HG03571 (cell line): ENCODE measurements around the gene MACC1.

Experiments used
- ATAC-seq: cut with Tn5 transposase; IDR thresholded peaks from one replicate; pipeline ENCODE4 v1.9.1; 2021; ENCODE audit not compliant: unreplicated experiment

Gene MACC1

DNA sequence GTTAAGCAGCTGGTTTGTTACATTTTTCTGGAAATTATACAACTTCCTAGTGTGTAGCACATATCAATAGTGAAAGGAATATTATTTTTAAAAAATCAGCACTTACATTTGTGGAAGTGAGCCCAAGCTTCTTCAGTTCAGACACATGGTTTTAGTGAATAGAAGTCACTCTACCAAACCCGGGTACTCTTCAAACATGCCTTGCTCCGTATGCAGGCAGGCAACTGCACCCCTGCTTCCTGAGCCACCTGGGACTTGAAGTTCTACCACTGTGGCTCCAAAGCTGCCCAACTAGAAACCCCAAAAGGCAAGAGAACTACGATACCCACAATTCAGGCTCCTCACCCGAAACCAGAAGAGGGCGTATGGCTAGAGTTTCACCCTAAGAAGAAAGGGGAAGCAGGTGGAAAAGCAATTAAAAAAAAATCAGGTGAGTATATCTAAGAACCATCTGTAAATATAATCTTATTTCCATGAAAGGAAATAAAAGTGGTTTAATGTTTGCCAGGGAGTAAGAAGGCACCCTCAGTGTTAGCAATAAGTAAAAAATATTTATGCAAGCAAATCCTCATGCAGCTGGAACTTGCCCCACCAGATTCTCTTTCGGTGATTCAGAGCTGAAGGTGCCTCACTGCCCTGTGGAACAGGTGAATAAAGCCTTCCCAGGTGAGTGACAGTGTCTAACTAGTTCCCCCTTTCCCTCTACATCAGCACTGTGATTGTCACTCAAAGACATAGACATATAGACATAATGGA, at the start of gene MACC1:
MACC1 (minus strand) TSS at position 192 of the 756 bp plus-strand sequence. CDS start 55,522 bp downstream, outside the sequence.
- peak; percentile 35 for ATAC-seq

DNA sequence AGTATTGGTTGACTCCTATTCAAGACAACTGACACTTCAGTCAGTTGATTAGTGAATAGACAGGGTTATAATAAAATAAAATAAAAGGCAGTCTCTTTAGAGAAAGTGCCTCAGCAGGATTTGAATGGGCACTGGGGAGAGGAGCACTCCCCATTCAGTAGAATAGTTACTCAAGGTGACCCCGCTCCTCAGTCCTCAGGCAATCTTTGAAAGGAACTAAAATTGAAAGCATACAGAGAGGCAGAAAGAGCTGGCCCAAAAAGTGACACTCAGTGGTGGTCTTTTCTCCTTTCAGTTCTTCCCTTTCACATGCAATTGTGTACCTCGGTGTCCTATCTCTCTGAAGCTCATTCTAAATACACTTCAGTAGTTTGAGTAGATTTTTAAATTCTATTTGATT, 47.4 kb upstream of the MACC1 start:
- ATAC-seq: no peak

GRCh38 chr7:20260223-20260622, 43.0 kb upstream of the MACC1 start:
- ATAC-seq: no peak

DNA sequence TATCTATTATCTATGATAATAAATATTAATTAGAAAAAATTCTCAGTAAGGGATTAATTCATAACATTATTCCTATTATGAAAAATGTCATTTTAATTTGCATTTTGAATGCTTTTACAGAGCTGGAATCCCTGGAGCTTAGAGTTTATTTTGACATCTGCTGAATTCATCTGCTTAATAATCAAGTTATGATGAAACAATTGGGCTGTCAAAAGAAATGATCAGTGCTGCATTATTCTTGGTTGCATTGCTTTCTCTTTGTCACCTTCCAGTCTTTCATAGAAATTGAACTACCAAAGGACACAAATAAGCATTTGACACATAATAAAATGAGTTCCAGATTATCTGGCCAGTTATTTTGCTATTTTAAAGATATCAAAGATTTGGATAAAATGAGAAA, 40.0 kb upstream of the MACC1 start:
- ATAC-seq: no peak

GRCh38 chr7:20249920-20250319, 32.7 kb upstream of the MACC1 start:
- no peak for ATAC-seq

GRCh38 chr7:20249376-20249775, 32.2 kb upstream of the MACC1 start:
- no peak for ATAC-seq

DNA sequence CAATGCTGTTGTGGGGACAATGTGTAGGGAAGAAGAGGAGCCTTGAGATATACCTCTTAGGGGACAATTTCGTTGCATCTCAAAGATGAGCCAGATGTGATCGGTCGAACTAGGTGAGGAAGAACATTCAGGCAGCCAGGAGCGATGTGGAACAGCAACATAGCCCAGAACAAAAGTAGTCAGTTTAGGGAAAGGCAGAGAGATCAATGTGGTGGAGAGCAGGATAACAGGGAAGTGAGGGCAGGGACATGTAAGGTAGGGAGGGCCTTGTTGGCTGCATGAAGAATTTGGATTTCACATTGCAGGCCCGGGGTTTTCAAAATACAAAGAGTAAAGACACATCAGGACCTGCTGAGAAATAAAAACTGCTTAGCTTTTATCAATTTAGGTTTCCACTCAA, 29.1 kb upstream of the MACC1 start:
- ATAC-seq: no peak

GRCh38 chr7:20244334-20245120, 27.3 kb upstream of the MACC1 start:
- ATAC-seq: no peak

DNA sequence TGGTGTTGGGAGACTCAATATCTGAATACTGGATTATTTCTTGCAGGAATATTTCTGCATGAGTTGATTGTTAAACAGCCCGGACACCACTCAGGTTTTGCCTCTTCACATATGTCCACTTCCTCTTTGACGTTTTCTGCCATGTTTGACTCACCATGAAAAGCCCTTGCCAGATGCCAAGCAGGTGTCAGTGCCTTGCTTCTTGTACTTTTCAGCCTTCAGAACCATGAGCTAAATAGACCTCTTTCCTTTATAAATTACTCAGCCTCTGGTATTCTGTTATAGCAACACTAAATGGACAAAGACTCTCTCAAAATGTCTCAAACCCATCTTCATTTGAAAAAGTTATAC, 24.7 kb upstream of the MACC1 start:
- ATAC-seq: peak; percentile 35

- ATAC-seq: no peak
Measured at GRCh38 chr7:20241194-20241910, 24.2 kb upstream of the MACC1 start.

DNA sequence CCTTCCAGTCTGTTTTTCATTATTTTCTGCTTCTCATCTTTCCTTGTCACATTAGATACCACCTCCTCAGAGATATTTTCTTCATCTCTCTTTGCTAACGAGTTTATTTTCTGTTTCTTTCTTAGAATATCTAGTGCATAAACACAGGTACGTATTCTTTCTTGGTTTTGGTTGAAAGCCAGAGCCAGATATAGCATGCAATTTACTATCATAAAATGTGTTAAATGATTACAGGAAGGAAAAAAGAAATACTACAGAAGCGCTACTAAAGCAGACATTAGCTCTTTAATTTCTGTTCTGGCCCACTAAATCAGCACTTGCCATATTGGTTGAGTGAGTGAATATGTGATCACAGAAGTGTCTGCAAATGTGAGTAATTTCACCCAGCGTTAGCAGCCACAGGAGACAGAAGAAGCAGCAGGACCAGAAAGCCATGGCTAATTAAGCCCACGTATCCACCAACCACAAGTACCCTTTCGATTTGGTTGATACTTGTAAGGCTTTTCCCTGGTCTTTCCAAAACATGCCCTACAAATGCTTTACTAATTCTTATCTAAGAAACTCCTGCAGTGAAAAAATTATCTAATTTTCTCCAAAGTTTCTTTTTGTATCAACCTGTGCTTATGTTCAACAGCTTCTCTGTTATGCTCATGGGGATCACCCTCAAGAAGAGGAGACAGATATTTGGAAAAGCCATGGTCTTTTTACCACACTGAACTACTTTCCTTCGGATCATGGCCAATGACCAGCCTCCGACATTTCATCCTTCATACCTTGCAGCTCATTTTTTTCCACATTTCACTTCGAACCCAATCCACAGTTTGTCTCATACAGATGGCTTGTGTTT, 23.1 kb upstream of the MACC1 start:
- peak; percentile 37 for ATAC-seq

- peak; percentile 89 for ATAC-seq
Measured at GRCh38 chr7:20238754-20239324, 21.7 kb upstream of the MACC1 start.

DNA sequence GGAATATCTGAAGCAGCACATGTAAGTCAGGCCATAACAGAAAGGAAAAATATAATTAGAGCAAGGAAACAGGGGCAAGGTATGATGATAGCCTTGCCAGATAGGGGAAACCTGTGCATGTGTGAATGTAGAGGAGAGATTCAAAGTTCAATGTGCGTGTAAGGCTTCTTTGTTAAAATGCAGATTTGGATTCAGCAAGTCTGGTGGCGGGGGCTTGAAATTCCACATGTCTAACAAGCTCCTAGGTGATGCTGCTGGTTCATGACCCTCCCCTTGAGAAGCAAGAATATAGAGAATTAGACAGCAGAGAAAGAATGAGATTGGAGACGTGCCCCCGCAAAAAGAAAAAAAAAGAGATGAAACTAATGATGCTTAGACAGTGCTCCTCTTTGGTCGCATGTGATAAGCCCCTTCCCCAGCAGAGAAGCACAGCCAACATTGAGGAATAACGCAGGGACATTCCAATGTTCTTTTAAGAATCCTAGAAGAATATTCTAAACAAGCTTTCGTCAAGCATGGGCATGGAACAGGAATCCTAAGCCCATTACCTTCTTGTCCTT, 21.1 kb upstream of the MACC1 start:
- ATAC-seq: no peak

GRCh38 chr7:20237464-20238193, 20.4 kb upstream of the MACC1 start:
- ATAC-seq: no peak

GRCh38 chr7:20236790-20237189, 19.6 kb upstream of the MACC1 start:
- ATAC-seq: no peak

DNA sequence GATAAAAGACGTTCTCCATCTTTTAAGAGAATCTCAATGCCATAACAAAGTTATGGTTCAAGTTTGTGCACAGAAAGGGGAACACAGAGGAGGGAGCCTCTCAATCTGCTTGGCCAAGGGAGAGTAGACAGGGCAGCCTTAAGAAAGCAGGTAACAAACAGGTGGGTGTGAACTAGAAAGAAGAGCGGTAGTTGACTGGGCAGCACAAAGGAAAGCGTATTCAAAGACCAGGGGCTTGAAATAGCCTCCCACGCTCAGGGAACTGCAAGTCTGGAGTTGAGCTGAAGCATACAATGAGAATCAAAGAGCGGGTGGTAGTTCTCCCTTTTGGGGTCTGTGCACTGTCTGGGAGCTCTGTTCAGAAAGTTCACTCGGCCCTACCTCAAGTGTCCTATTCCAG, 18.9 kb upstream of the MACC1 start:
- ATAC-seq: no peak

DNA sequence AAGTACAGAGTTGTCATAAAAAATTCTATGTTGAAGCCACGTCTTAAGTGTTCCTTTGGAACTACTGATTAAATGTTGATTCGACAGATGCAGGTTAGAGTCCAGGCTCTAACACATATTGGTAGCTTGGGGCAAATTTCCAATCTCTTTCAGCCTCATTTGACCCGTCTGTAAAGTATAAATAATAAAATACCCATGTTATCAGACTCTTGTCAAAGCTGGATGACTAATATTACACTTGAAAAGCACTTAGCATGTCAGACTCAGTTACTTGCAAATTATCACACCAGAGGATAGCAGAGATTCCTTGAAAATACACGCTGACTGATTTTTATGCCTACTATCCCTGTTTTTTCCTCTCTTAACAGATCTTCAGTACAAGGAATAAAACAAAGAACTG, 18.1 kb upstream of the MACC1 start:
- no peak for ATAC-seq

GRCh38 chr7:20233362-20233761, 16.2 kb upstream of the MACC1 start:
- no peak for ATAC-seq

- no peak for ATAC-seq
Measured at GRCh38 chr7:20232848-20233247, 15.7 kb upstream of the MACC1 start.
